ENCODE data around the gene IQSEC1.

The IQSEC1 gene

GRCh38 chr3:12963231-12963896, 109.9 kb downstream of the IQSEC1 start:
- in situ Hi-C loops (cut with MboI; ENCODE audit: low pct_unique_long_range_greater_than_20kb, low sequenced_read_pairs, unreplicated experiment) = no loop called here
- no peak for DNase-seq (ENCODE audit: low spot score)

GRCh38 chr3:12962292-12962691, 110.9 kb downstream of the IQSEC1 start:
- in situ Hi-C loops (cut with MboI; ENCODE audit: low pct_unique_long_range_greater_than_20kb, low sequenced_read_pairs, unreplicated experiment) = no loop called here
- DNase-seq (ENCODE audit: low spot score) = no peak
- no peak for TF ChIP-seq CTCF (IDR thresholded peaks at IDR 0.05; ENCODE audit: extremely low read depth, insufficient read depth, missing control alignments)

More at GRCh38 chr3:12963231-12963896, 109.9 kb downstream of the IQSEC1 start:
- TF ChIP-seq CTCF (IDR thresholded peaks at IDR 0.05; ENCODE audit: extremely low read depth, insufficient read depth, missing control alignments) = no peak

GRCh38 chr3:12961697-12962036, 111.6 kb downstream of the IQSEC1 start:
- no peak for DNase-seq (ENCODE audit: low spot score)

GRCh38 chr3:12961007-12961696, 112.1 kb downstream of the IQSEC1 start:
- DNase-seq (ENCODE audit: low spot score) = no peak
- TF ChIP-seq CTCF (IDR thresholded peaks at IDR 0.05; ENCODE audit: extremely low read depth, insufficient read depth, missing control alignments) = no peak
- in situ Hi-C loops (cut with MboI; ENCODE audit: low pct_unique_long_range_greater_than_20kb, low sequenced_read_pairs, unreplicated experiment) = no loop called here

More at GRCh38 chr3:12961697-12962036, 111.6 kb downstream of the IQSEC1 start:
- no peak for TF ChIP-seq CTCF (IDR thresholded peaks at IDR 0.05; ENCODE audit: extremely low read depth, insufficient read depth, missing control alignments)
- in situ Hi-C loops (cut with MboI; ENCODE audit: low pct_unique_long_range_greater_than_20kb, low sequenced_read_pairs, unreplicated experiment) = no loop called here

GRCh38 chr3:12960497-12960896, 112.7 kb downstream of the IQSEC1 start:
- DNase-seq (ENCODE audit: low spot score) = no peak
- in situ Hi-C loops (cut with MboI; ENCODE audit: low pct_unique_long_range_greater_than_20kb, low sequenced_read_pairs, unreplicated experiment) = no loop called here
- no peak for TF ChIP-seq CTCF (IDR thresholded peaks at IDR 0.05; ENCODE audit: extremely low read depth, insufficient read depth, missing control alignments)

GRCh38 chr3:12959838-12960378, 113.3 kb downstream of the IQSEC1 start:
- no peak for DNase-seq (ENCODE audit: low spot score)
- no peak for TF ChIP-seq CTCF (IDR thresholded peaks at IDR 0.05; ENCODE audit: extremely low read depth, insufficient read depth, missing control alignments)
- in situ Hi-C loops (cut with MboI; ENCODE audit: low pct_unique_long_range_greater_than_20kb, low sequenced_read_pairs, unreplicated experiment) = no loop called here
